Aorta (tissue), 5 donors: ENCODE data around the gene TYROBP. TPM values are rescaled to one million over a fixed set of nuclear protein-coding genes. Genes with fewer than 3 reads are reported as not detected.

Experiments used
- ATAC-seq: fragments of 200-7000 bp; cut with Tn5 transposase; one replicate; pipeline ENCODE4 v1.9.1; 2022; ENCODE audit warnings: moderate library complexity; ENCODE audit not compliant: low FRiP score
- DNase-seq, 2 donors: peaks; one replicate each; pipeline ENCODE4 v3.0.0-alpha.2; 2020
- H3K27ac ChIP-seq, 2 donors: one replicate each; pipeline ENCODE4 v1.5.1; 2013; ENCODE audit warnings: low read length in 2 of 2, mild to moderate bottlenecking in 2 of 2, moderate library complexity in 2 of 2, control low read depth in 1 of 2, inconsistent platforms in 1 of 2, low read depth in 1 of 2
- H3K27me3 ChIP-seq, 2 donors: one replicate each; pipeline ENCODE4 v1.6.1; 2013; ENCODE audit warnings: control low read depth in 1 of 2, low read length in 1 of 2, mild to moderate bottlenecking in 1 of 2, moderate library complexity in 1 of 2; ENCODE audit not compliant: insufficient read depth in 2 of 2, control insufficient read depth in 1 of 2
- H3K36me3 ChIP-seq, 2 donors: one replicate each; pipeline ENCODE4 v1.6.1; 2013; ENCODE audit warnings: control low read depth in 1 of 2, low read length in 1 of 2, mild to moderate bottlenecking in 1 of 2; ENCODE audit not compliant: insufficient read depth in 2 of 2, control insufficient read depth in 1 of 2
- H3K4me1 ChIP-seq, 2 donors: one replicate each; pipeline ENCODE4 v1.6.1; 2013; ENCODE audit warnings: low read length in 2 of 2, control low read depth in 1 of 2, mild to moderate bottlenecking in 1 of 2, moderate library complexity in 1 of 2; ENCODE audit not compliant: insufficient read depth in 2 of 2, control insufficient read depth in 1 of 2
- H3K4me3 ChIP-seq, 2 donors: one replicate each; pipeline ENCODE4 v1.5.1; 2013; ENCODE audit warnings: low read length in 2 of 2, control low read depth in 1 of 2, mild to moderate bottlenecking in 1 of 2
- H3K9me3 ChIP-seq: one replicate; pipeline ENCODE4 v1.6.1; 2013; ENCODE audit warnings: mild to moderate bottlenecking, low read length; ENCODE audit not compliant: control insufficient read depth
- WGBS, 2 donors: extraction: QIAGEN DNeasy Blood & Tissue Kit; methylation state at CpG; one replicate each; pipeline ENCODE4 v1.1.7; 2013; 5-methylcytosine and 5-hydroxymethylcytosine counted together
- intact Hi-C, 2 donors: fragments of 100-400 bp; cut with DNase I; formaldehyde crosslinking; loops; one replicate each; pipeline versions ENCODE4 v1.14.2 to v1.15.0; 2022
- polyA plus RNA-seq, 2 donors: library from polyadenylated mRNA; stranded (reverse); fragments of 200-250 nt; gene quantifications; one replicate each; pipeline ENCODE4 v1.2.3, GENCODE V29; 2013
- total RNA-seq, 2 donors: library from RNA; stranded (reverse); fragmentation: NEBNext Ultra II Directional; extraction: Animal tissue kit (Norgen Biotek cat#: 25700); gene quantifications; one replicate each; pipeline ENCODE4 v1.2.1, GENCODE V29; 2021
- donor health status: healthy with polysubstance abuse.
- donor health status: Bipolar disorder and iron deficiency.
- donor health status: DM: no; HTN: no; CAD: no.
- donor health status: DM: no; HTN: no; CAD: no.
- donor health status: DM: yes; HTN: yes; CAD: no.

TYROBP gene
- total and polyA plus RNA-seq, 4 donors, result 48.8 to 327 (median 108) TPM

DNA sequence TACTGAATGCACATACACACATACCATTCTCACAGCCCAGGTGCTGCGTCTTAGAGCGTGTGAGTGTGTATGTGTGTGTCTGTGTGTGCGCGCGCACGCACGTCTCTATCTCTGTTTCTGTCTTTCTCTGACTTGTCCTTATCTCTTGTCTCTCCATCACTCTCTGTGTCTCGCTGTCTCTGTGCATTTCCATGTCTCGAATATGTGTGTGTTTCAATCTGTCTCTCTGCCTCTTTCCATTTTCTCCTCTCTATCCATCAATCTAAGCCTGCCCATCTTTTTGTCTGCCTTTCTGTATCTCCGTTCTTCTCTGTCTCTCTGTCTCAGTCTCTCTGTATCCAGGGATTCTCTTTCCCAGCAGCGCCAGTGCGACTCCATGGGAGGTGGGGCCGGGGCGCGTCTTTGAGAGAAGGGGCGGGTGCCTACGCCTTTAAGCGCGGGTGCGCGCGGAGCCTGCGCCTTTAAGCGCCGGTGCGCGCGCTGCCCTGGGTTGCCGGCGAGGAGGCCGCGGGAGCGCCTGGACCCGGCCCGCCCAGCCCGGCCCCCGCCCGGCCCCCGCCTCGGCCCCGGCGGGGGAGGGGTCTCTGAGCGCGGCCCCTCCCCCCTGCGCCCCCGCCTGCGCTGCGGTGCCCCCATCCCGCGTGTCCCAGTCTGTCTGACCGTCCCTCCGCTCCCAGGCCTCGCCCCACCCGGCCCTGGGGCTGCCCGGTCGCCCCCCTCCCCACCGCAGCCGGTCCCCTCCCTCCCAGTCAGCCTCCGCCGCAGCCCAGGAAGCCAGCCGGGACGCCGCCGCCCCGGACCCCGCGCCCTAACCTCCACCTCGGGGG is 28.0 kb upstream of the TYROBP start, which contains the start of gene LRFN3:
TSS of gene LRFN3 (plus strand) at position 464 of the 827 bp plus-strand sequence. CDS start 3,052 bp downstream, outside the sequence.
- H3K27ac ChIP-seq, result peak within 1 kb of the TSS in 1 of 2 donors; percentile 30
- 1 to 2% methylated on average over 39 to 68 of the region's 68 CpGs for WGBS, 2 donors
- peak within 1 kb of the TSS; percentile 47 to 92 for H3K4me3 ChIP-seq
- H3K9me3 ChIP-seq, result no peaks in the 10 kb centered on the region
- no peaks in the 10 kb centered on the region for H3K27me3 ChIP-seq
- H3K36me3 ChIP-seq, result peaks cover 0 to 2% of the 10 kb centered on the region in 2 donors
- ATAC-seq, result peak; percentile 42
- peak; percentile 82 to 93 for DNase-seq
- intact Hi-C loops, result loop anchor here in 1 of 2 donors (10.0 kb wide), 1 partner anchor 61 kb away; no protein-coding TSS in a partner anchor
- H3K4me1 ChIP-seq, result no peaks in the 10 kb centered on the region

DNA sequence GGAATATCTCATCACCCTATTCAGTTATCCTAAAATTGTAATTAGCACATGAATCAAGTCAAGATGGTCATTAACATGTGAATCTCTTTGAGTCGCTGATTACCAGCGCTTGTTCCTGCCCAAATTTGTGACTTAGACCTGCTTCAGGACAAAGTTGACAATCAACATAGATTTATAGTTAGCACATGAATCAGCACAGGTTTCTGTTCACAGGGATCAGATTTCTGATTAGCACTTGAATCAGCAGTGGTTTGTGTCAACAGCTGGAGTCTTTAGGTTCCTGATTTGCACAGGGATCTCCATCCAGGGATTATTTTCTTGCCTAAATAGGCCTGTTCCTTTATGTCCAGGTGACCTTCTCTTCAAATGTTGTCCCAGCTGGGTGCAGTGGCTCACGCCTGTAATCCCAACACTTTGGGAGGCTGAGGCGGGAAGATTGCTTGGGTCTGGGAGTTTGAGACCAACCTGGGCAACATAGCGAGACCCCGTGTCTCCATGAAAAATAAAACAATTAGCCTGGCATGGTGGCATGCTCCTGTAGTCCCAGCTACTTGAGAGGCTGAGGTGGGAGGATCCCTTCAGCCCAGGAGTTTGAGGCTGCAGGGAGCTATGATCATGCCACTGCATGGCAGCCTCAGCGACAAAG is 24.3 kb upstream of the TYROBP start:
- Histone ChIP-seq H3K27ac (no peak overlapping the region), H3K36me3 (no peaks in the 10 kb centered on the region), H3K9me3 (no peaks in the 10 kb centered on the region), H3K4me3 (no peak overlapping the region), H3K4me1 (no peaks in the 10 kb centered on the region), H3K27me3 (no peaks in the 10 kb centered on the region)
- 53 to 59% methylated on average over 7 of the region's 7 CpGs for WGBS, 2 donors
- intact Hi-C loops, result loop anchor here (5.0 to 10.0 kb wide), 2 partner anchors 58 to 185 kb away; partner anchors contain the start of genes LIN37 (in 1 of the 2), PSENEN (in 1 of the 2) and U2AF1L4 (in 1 of the 2)
- ATAC-seq (no peak), DNase-seq (no peak)

DNA sequence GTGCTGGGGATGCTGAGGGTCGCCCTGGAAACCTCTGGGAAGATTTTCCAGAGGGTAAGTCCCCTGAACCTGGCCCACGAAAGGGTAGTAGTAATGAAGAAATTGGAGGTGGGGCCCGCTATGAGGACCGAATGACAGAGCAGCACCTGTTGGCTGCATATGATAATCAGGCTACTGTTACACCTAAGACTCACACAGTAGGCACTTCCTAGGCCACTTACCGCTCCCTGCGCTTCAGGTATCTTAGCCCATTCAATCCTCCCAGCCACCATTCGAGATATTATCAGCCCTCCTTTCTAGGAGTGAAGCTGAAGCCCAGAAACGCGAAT is 23.7 kb upstream of the TYROBP start:
- no peaks in the 10 kb centered on the region for H3K9me3 ChIP-seq
- 4% methylated on average over 9 of the region's 9 CpGs for WGBS, 2 donors
- H3K27ac ChIP-seq, result no peak overlapping the region
- H3K27me3 ChIP-seq, result no peaks in the 10 kb centered on the region
- H3K4me3 ChIP-seq, result no peak overlapping the region
- ATAC-seq, result no peak
- no peak for DNase-seq
- intact Hi-C loops, result loop anchor here (1.0 to 10.0 kb wide), 7 partner anchors 31 to 239 kb away; partner anchors contain the start of genes PSENEN (in 2 of the 2), U2AF1L4 (in 2 of the 2), LIN37 (in 1 of the 2) and NFKBID (in 1 of the 2)
- no peaks in the 10 kb centered on the region for H3K36me3 ChIP-seq
- no peaks in the 10 kb centered on the region for H3K4me1 ChIP-seq

DNA sequence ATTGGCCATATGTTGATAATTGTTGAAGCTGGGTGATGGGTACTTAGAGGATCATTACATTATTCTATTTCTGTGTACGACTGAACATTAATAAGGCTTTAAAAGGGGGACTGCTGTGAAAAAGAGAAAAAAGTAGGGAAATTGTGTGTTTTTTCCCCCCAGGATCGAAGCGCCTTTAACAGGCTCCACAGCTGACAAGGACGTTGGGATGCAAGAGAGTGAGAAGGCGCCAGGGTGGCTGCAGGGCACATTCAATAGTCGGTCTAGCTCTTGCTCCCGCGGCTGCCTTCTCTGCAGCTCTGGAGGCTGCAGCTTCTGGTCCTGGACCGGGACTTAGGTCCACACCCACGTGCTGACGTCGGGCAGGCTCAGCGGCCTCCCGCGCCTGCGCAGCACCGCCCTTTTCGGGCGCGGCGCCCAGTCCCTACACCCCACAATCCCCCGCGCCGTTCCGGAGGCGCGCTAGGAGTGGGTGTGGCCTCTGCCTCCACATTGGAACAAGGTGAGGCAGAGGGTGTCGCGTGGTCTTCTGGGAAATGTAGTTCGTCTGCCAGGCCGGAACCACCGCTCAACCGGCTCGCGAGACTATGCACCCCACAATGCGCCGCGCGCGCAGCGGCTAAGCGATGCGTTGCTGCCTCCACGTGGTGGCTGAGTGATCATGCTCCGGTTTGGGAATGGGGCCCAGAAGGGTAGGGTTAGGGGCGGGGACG is 23.2 kb upstream of the TYROBP start:
- no peak overlapping the region for H3K27ac ChIP-seq
- DNase-seq, result peak; percentile 99 to 100
- H3K27me3 ChIP-seq, result no peaks in the 10 kb centered on the region
- no peaks in the 10 kb centered on the region for H3K36me3 ChIP-seq
- WGBS, 2 donors, result 1% methylated on average over 45 to 47 of the region's 47 CpGs
- intact Hi-C loops, result loop anchor here (1.0 to 10.0 kb wide), 7 partner anchors 31 to 239 kb away; partner anchors contain the start of genes PSENEN (in 2 of the 2), U2AF1L4 (in 2 of the 2), LIN37 (in 1 of the 2) and NFKBID (in 1 of the 2)
- H3K4me3 ChIP-seq, result no peak overlapping the region
- peak; percentile 100 for ATAC-seq
- H3K4me1 ChIP-seq, result no peaks in the 10 kb centered on the region
- H3K9me3 ChIP-seq, result no peaks in the 10 kb centered on the region

DNA sequence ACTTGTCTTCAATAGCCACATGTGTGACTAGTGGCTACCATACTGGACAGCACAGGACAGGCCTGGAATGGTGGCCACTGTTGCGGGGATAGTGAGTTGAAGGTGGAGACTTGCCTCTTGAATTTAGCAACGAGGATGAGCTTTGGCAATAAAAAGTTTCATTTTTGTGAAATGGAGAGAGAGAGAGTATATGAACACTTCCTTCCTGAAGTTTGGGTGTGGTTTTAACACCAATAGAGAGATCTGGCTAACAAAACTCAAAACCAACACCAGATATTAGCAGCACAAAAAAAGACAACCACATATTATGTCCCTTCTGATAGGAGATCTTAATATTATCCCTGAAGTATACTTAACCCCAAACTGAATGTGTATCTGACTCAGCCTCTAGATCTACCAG is 21.8 kb upstream of the TYROBP start:
- Histone ChIP-seq H3K27ac (no peak overlapping the region), H3K4me1 (no peaks in the 10 kb centered on the region), H3K4me3 (no peak overlapping the region), H3K9me3 (peaks cover 5% of the 10 kb centered on the region), H3K36me3 (no peaks in the 10 kb centered on the region), H3K27me3 (peaks cover 0 to 2% of the 10 kb centered on the region in 2 donors)
- DNase-seq (no peak), ATAC-seq (no peak)
- 86 to 87% methylated on average over 2 of the region's 2 CpGs for WGBS, 2 donors
- intact Hi-C loops, result loop anchor here (2.0 to 10.0 kb wide), 6 partner anchors 29 to 237 kb away; partner anchors contain the start of genes PSENEN (in 2 of the 2), U2AF1L4 (in 2 of the 2), LIN37 (in 1 of the 2) and NFKBID (in 1 of the 2)

DNA sequence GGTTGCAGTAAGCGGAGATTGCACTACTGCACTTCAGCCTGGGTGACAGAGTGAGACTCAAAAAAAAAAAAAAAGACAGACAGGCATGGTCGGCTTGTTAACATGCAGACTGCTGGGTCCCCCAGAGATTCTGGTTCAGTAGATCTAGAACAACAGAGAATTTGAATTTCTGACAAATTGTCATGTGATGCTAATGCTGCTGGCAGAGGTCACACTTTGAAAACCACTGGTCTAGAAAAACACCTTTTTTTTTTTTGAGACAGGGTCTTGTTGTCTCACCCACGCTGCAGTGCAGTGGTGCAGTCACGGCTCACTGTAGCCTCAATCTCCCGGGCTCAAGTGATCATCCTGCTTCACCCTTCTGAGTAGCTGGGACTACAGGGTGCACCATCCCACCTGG is 20.4 kb upstream of the TYROBP start:
- Histone ChIP-seq H3K27me3 (peaks cover 0 to 2% of the 10 kb centered on the region in 2 donors), H3K4me1 (no peaks in the 10 kb centered on the region), H3K36me3 (no peaks in the 10 kb centered on the region), H3K27ac (no peak overlapping the region), H3K9me3 (peaks cover 5% of the 10 kb centered on the region), H3K4me3 (no peak overlapping the region)
- DNase-seq, result no peak
- intact Hi-C loops, result no loop called here
- no peak for ATAC-seq
- WGBS, 2 donors, result 65 to 74% methylated on average over 5 of the region's 5 CpGs

DNA sequence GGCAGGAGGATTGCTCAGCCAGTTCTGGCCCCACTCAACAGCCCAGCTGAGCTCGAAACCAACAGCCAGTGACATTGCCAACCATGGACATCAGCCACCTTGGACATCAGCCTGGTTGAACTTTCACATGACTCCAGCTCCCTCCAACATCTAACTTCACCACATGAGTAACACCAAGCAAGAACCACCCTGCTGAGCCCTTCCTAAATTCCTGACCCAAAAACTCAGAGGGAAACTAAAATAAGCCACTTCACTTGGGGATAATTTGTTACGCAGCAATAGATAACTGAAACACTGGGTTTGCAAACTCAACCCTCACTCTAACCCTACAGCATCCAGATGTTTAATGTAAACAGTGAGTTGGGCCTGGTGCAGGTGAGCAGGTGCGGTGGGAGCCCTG is 17.4 kb upstream of the TYROBP start:
- no peaks in the 10 kb centered on the region for H3K4me1 ChIP-seq
- DNase-seq (no peak), ATAC-seq (no peak)
- H3K9me3 ChIP-seq, result peaks cover 5% of the 10 kb centered on the region
- H3K27me3 ChIP-seq, result peaks cover 0 to 2% of the 10 kb centered on the region in 2 donors
- no peak overlapping the region for H3K4me3 ChIP-seq
- H3K27ac ChIP-seq, result no peak overlapping the region
- WGBS, 2 donors, result 76 to 87% methylated on average over 3 of the region's 3 CpGs
- intact Hi-C loops, result no loop called here
- no peaks in the 10 kb centered on the region for H3K36me3 ChIP-seq

DNA sequence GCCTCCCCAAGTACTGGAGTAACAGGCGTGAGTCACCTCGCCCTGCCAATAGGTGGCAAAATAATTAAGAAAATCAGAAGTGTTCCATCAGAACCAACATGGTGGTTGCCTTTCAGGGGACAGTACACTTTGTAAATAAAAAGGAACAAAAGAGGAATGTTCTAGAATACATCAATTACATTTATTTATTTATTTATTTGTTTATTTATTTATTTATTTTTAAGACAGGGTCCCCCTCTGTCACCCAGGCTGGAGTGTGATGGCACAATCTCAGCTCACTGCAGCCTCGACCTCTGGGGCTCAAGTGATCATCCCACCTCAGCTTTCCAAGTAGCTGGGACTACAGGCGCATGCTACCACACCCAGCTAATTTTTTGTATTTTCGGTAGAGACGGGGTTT is 12.9 kb upstream of the TYROBP start:
- Histone ChIP-seq H3K27ac (no peak overlapping the region), H3K36me3 (no peaks in the 10 kb centered on the region), H3K27me3 (peaks cover 0 to 2% of the 10 kb centered on the region in 2 donors), H3K4me1 (no peaks in the 10 kb centered on the region), H3K4me3 (no peak overlapping the region), H3K9me3 (peaks cover 5% of the 10 kb centered on the region)
- ATAC-seq, result no peak
- DNase-seq, result no peak
- intact Hi-C loops, result no loop called here
- WGBS, 2 donors, result 82 to 84% methylated on average over 6 of the region's 6 CpGs
